Lower leg skin (tissue), 3 donors: ENCODE measurements around the gene BARHL1.

ENCODE experiments used
- POLR2A ChIP-seq, 2 donors: fragments of 450-650 bp; IDR thresholded peaks; one replicate each; pipeline ENCODE4 v1.6.1; 2016 to 2017; ENCODE audit warnings: antibody characterized with exemption in 2 of 2, mild to moderate bottlenecking in 1 of 2, moderate library complexity in 1 of 2
- TF ChIP-seq, protein P1 (sequence below), 3 donors: fragments of 450-650 bp; IDR thresholded peaks; one replicate each; pipeline ENCODE4 v1.5.1; 2016; ENCODE audit warnings: antibody characterized with exemption in 3 of 3, mild to moderate bottlenecking in 3 of 3, moderate library complexity in 2 of 3

GRCh38 chr9:132587592-132587955 lies 5.2 kb downstream of the BARHL1 start:
- no peak for TF ChIP-seq POLR2A (IDR thresholded peaks at IDR 0.05)
- TF ChIP-seq, protein P1, sequence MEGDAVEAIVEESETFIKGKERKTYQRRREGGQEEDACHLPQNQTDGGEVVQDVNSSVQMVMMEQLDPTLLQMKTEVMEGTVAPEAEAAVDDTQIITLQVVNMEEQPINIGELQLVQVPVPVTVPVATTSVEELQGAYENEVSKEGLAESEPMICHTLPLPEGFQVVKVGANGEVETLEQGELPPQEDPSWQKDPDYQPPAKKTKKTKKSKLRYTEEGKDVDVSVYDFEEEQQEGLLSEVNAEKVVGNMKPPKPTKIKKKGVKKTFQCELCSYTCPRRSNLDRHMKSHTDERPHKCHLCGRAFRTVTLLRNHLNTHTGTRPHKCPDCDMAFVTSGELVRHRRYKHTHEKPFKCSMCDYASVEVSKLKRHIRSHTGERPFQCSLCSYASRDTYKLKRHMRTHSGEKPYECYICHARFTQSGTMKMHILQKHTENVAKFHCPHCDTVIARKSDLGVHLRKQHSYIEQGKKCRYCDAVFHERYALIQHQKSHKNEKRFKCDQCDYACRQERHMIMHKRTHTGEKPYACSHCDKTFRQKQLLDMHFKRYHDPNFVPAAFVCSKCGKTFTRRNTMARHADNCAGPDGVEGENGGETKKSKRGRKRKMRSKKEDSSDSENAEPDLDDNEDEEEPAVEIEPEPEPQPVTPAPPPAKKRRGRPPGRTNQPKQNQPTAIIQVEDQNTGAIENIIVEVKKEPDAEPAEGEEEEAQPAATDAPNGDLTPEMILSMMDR (IDR thresholded peaks at IDR 0.05), result no peak
